Colon (tissue), 2 donors: ENCODE data around the gene CD81.
"Not testable (repeated sequence)": the region's sequence is repeated elsewhere in the genome, so short reads cannot be mapped to it uniquely, and the experiment has no call there.

ENCODE experiments used
- FAIRE-seq: peaks from 2 replicates; lab custom pipeline; 2012; peaks lifted over from hg19 to GRCh38; lab: Jason Lieb, UNC
- donor health status: control.
- donor health status: control.

CD81 gene

DNA sequence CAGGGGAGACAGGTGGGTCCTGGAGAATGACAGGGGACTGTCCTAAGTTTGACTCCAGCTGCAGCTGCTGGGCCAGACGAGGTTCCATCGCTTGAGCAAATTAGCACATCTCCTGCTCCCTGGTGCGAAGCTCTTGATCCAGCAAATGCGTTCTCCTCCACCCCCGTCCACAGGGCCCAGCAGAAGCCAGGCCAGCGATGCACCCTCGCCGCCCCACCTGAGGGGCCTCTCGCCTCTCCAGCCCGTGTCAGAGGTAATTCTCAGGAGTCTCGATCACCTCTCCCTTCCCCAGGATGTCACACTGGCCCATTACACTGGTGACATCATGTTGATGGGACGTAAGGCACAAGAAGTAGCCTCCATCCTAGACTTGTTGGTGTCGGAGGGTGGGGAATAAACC is 19.5 kb upstream of the CD81 start:
- FAIRE-seq: not testable (repeated sequence)

GRCh38 chr11:2358754-2359442 is 18.2 kb upstream of the CD81 start:
- no peak for FAIRE-seq

DNA sequence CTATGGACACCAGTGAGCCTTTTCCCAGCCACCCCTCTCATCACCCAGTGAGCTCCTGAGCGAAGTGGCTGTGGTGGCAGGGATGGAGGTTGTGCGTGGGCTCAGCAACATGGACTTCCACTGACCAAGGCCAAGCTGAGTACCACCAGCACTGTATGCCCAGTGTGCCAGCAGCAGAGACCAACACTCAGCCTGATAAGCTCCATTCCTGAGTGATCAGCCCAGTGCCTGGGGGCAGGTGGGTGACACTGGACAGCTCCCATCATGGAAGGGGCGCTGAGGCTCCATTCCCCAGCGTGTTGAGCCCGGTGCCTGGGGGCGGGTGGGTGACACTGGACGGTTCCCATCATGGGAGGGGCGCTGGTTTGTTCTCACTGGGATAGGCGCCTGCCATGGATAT is 17.6 kb upstream of the CD81 start:
- FAIRE-seq: no peak

GRCh38 chr11:2360081-2360642 is 16.9 kb upstream of the CD81 start:
- no peak for FAIRE-seq

DNA sequence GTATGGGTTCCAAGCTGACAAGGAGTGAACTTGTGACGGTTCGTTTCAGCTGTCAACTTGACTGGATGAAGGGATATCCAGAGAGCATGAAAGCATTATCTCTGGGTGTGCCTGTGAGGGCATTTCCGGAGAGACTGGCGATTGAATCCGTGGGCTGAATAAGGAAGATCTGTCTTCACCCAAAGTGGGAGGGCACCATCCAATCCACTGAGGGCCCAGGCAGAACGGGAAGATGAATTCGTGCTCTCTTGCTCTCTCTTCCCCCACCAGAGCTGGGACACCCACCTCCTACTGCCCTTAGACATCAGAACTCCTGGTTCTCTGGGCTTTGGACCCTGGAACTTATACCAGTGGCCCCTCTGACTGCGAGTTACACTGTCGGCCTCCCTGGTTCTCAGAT is 15.5 kb upstream of the CD81 start:
- no peak for FAIRE-seq

GRCh38 chr11:2362414-2362813 is 14.7 kb upstream of the CD81 start:
- FAIRE-seq: no peak

GRCh38 chr11:2363130-2363529 is 14.0 kb upstream of the CD81 start:
- FAIRE-seq: no peak

DNA sequence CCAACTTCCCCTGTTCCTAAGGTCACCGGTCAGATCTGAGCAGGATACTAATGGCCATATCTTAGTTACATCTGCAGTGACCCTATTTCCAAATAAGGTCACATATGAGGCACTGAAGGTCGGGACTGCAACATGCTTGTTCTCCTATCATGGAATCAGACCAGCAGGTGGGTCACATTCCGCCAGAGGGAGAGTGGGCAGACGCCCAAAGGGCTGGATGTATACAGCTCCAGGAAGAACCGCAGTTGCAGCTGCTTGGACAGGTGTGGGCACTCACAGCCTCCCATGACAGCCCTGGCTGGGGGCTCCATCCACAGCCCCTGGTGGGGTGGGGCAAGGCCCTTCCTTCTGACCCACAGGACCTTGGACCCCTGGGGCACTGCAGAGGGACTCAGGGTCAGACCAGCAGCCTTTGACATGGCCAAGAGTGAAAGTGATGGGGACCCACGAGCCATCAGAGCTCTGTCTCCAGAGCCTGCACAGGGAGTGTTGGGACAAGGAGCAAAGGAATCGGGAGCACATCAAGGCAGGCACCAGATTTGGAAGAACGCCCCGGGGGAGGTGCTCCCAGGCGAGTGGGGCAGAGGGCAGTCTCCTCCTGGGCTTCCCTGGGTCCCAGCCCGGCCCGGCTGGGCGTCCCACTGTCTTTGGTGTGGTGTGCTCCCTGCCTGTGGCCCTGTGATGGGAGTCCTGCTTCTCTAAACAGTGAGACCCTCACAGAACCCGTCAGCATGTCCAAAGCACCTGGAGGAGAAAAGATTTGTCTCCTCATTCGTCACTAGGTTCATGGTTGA is 13.3 kb upstream of the CD81 start:
- no peak for FAIRE-seq

- FAIRE-seq: not testable (repeated sequence)
Observed at GRCh38 chr11:2364386-2364785, 12.7 kb upstream of the CD81 start.

- FAIRE-seq: no peak
Observed at GRCh38 chr11:2365571-2366210, 11.4 kb upstream of the CD81 start.

- no peak for FAIRE-seq
Observed at GRCh38 chr11:2366276-2366675, 10.8 kb upstream of the CD81 start.

- no peak for FAIRE-seq
Observed at GRCh38 chr11:2366733-2367132, 10.4 kb upstream of the CD81 start.

GRCh38 chr11:2367266-2368160 is 9.6 kb upstream of the CD81 start:
- FAIRE-seq: no peak

- FAIRE-seq: no peak
Observed at GRCh38 chr11:2368178-2368850, 8.8 kb upstream of the CD81 start.

GRCh38 chr11:2368851-2369180 is 8.3 kb upstream of the CD81 start:
- FAIRE-seq: no peak

DNA sequence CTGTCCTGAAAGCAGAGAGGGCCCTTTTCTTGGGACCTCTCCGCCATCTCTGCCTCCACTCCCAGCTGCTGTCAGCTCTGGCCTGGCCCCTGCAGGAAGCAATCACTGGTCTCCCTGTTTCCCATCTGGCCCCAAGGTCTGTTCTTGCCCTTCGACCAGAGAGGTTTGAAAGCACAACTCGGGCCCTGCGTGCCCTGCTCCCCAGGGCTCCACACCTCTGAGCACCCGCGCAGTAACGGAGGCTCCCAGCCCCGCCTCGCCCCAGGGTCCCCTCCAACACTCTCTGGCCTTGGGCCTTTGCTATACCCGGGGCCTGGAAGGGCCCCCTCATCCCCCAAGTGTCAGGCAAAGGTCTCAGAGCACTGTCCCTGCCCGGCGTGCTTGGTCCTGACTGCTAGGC is 7.8 kb upstream of the CD81 start:
- no peak for FAIRE-seq

DNA sequence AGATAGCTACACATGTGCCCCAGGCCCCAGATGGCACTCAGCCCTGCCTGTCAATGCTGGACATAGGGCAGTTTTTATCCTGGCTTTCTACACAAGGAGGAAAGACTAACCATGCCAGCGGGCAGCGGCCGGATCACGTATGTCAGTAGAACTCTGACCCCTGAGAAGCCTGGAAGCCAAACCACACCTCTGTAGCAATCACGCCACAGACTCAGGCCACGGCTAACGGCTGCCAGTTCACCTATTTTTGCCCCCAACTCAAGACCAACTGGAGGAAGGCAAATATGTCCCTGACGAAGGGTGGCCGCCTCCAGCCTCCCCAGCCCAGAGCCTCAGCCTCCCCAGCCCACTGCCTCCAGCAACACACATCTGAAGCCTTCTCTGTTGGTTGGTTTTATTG is 7.2 kb upstream of the CD81 start:
- no peak for FAIRE-seq

GRCh38 chr11:2374456-2375201 is 2.5 kb upstream of the CD81 start:
- FAIRE-seq: no peak

GRCh38 chr11:2375341-2375853 is 1.7 kb upstream of the CD81 start:
- no peak for FAIRE-seq

DNA sequence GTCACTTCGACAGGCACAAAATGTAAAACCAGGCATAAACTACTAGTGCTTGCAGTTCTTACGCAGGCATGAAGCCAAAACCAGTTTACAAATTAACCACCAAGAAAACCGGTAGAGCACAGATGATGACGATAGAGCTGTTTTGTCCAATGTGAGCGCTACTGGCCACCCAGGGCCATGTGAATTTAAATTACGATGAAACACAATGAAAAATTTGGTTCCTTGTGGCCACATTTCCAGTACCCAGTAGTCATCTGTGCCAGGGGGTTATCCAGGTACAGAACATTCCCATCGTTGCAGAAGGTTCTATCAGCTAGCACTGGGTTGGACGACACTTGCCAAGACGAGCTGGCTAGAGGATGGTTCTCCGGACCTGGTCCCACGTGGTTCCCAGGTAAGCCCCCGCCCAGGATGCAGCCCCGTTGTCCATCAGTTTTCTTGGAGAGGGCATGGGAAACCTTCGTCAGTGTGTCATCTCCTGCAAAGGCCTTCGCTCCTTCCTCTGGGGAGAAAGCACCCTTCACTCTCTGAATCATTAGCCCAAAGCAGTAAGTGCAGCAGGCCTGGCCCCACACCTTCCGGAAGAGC is 1.1 kb upstream of the CD81 start:
- no peak for FAIRE-seq
